Right lobe of liver (tissue), 6 donors: ENCODE results near the gene CEPT1. TPM values are rescaled to one million over a fixed set of nuclear protein-coding genes. Genes with fewer than 3 reads are reported as not detected.

Experiments used
- ATAC-seq, 4 donors: fragments of 200-7000 bp; cut with Tn5 transposase; one replicate each; pipeline ENCODE4 v1.9.1; 2020; ENCODE audit warnings: mild to moderate bottlenecking in 4 of 4, moderate library complexity in 4 of 4
- DNase-seq, 3 donors: peaks; one replicate each; pipeline ENCODE4 v3.0.0-alpha.2; 2020
- H3K27ac ChIP-seq, 3 donors: fragments of 200-600 bp; one replicate each; pipeline ENCODE4 v1.8.0; 2022
- H3K27me3 ChIP-seq, 2 donors: fragments of 200-600 bp; one replicate each; pipeline ENCODE4 v1.8.0; 2022
- H3K36me3 ChIP-seq, 4 donors: fragments of 200-600 bp; sonication (generic) in 1 of 4; one replicate each; pipeline versions ENCODE4 v1.5.1 to v1.8.0; 2017 to 2022; ENCODE audit warnings: control low read depth in 1 of 4
- H3K4me1 ChIP-seq, 4 donors: fragments of 200-600 bp; sonication (generic) in 1 of 4; one replicate each; pipeline versions ENCODE4 v1.5.1 to v1.8.0; 2017 to 2022; ENCODE audit warnings: control low read depth in 1 of 4
- H3K4me3 ChIP-seq, 3 donors: fragments of 200-600 bp; one replicate each; pipeline ENCODE4 v1.8.0; 2022
- H3K9me3 ChIP-seq, 4 donors: fragments of 200-600 bp; sonication (generic) in 1 of 4; one replicate each; pipeline versions ENCODE4 v1.5.1 to v1.8.0; 2017 to 2022; ENCODE audit warnings: control low read depth in 1 of 4
- CTCF ChIP-seq, 4 donors: fragments of 200-600 bp in 3 of 4; fragments of 450-650 bp in 1 of 4; IDR thresholded peaks; one replicate each; pipeline versions ENCODE4 v1.5.1 to v1.8.0; 2016 to 2022; ENCODE audit warnings: antibody characterized with exemption in 4 of 4, mild to moderate bottlenecking in 2 of 4
- POLR2A ChIP-seq: fragments of 450-650 bp; IDR thresholded peaks from one replicate; pipeline ENCODE4 v1.6.1; 2017; ENCODE audit warnings: antibody characterized with exemption, mild to moderate bottlenecking
- WGBS: methylation state at CpG from one replicate; pipeline ENCODE4 v1.1.6; 2018; ENCODE audit warnings: low coverage, low lambda C conversion rate; ENCODE audit not compliant: insufficient coverage; ENCODE audit errors: missing lambda C conversion rate; 5-methylcytosine and 5-hydroxymethylcytosine counted together
- intact Hi-C, 2 donors: fragments of 100-400 bp; cut with DNase I; formaldehyde crosslinking; loops; one replicate each; pipeline versions ENCODE4 v1.11.2 to v1.14.1; 2022
- total RNA-seq, 6 experiments: library from RNA; depleted of rRNA in 2 of 6; stranded (reverse); fragments of >200 nt in 2 of 6; fragmentation: NEBNext Ultra II Directional in 3 of 6; extraction: Animal tissue kit (Norgen Biotek cat#: 25700) in 3 of 6; gene quantifications; one replicate each; pipeline versions ENCODE4 v1.1.0 to v1.2.4, GENCODE V29; 2016 to 2023
- donor health status: DM: no; HTN: yes; CAD: no.
- donor health status: DM: no; HTN: no; CAD: no.
- donor health status: DM: no; HTN: no; CAD: no.
- donor health status: DM: no; HTN: yes; CAD: no.
- donor health status: DM: no; HTN: yes; CAD: no.

CEPT1 gene
- total RNA-seq, 6 experiments from 2014 or later: 21.9 to 35.0 (median 27.8) TPM

- Histone ChIP-seq H3K36me3 (peaks cover 0 to 7% (median 0%) of the 10 kb centered on the region in 4 donors), H3K27ac (no peak overlapping the region), H3K4me3 (no peak overlapping the region), H3K9me3 (no peaks in the 10 kb centered on the region), H3K4me1 (peaks cover 0 to 50% (median 20%) of the 10 kb centered on the region in 4 donors), H3K27me3 (no peaks in the 10 kb centered on the region)
- 100% methylated on average over 1 of the region's 1 CpG for WGBS
- intact Hi-C loops: no loop called here
- ATAC-seq: no peak
- DNase-seq: no peak
- TF ChIP-seq CTCF (IDR thresholded peaks at IDR 0.05): no peak
- TF ChIP-seq POLR2A: no peak
Observed at GRCh38 chr1:111202366-111202706, 62.3 kb downstream of the CEPT1 start.

GRCh38 chr1:111202707-111203623, 62.9 kb downstream of the CEPT1 start:
- 33% methylated on average over 2 of the region's 4 CpGs for WGBS
- peak overlapping the region; percentile 68 to 78 (median 75) for H3K27ac ChIP-seq
- intact Hi-C loops: no loop called here
- TF ChIP-seq CTCF (IDR thresholded peaks at IDR 0.05) (no peak), POLR2A (no peak)
- H3K4me1 ChIP-seq: peaks cover 0 to 50% (median 20%) of the 10 kb centered on the region in 4 donors
- no peaks in the 10 kb centered on the region for H3K27me3 ChIP-seq
- no peaks in the 10 kb centered on the region for H3K9me3 ChIP-seq
- DNase-seq: no peak
- H3K36me3 ChIP-seq: peaks cover 0 to 3% (median 0%) of the 10 kb centered on the region in 4 donors
- ATAC-seq: peak in 1 of 4 donors; percentile 0
- H3K4me3 ChIP-seq: peak overlapping the region; percentile 70 to 82 (median 71)

GRCh38 chr1:111203681-111204200, 63.7 kb downstream of the CEPT1 start:
- DNase-seq (peak; percentile 86 to 90 (median 87)), ATAC-seq (peak; percentile 64 to 74 (median 70))
- 16% methylated on average over 19 of the region's 41 CpGs for WGBS
- H3K27ac ChIP-seq: peak overlapping the region; percentile 68 to 78 (median 75)
- no peaks in the 10 kb centered on the region for H3K36me3 ChIP-seq
- H3K27me3 ChIP-seq: no peaks in the 10 kb centered on the region
- H3K9me3 ChIP-seq: no peaks in the 10 kb centered on the region
- H3K4me3 ChIP-seq: peak overlapping the region; percentile 70 to 82 (median 71)
- peaks cover 0 to 49% (median 20%) of the 10 kb centered on the region in 4 donors for H3K4me1 ChIP-seq
- TF ChIP-seq POLR2A (no peak), CTCF (IDR thresholded peaks at IDR 0.05) (no peak)
- intact Hi-C loops: no loop called here

- TF ChIP-seq CTCF (IDR thresholded peaks at IDR 0.05) (no peak), POLR2A (peak; percentile 73)
- peaks cover 0 to 43% (median 18%) of the 10 kb centered on the region in 4 donors for H3K4me1 ChIP-seq
Observed at GRCh38 chr1:111204201-111204982, 64.4 kb downstream of the CEPT1 start.

More at GRCh38 chr1:111204201-111204982, 64.4 kb downstream of the CEPT1 start:
- DNase-seq: peak; percentile 80 to 88 (median 88)
- H3K27me3 ChIP-seq: no peaks in the 10 kb centered on the region
- peak; percentile 74 to 87 (median 78) for ATAC-seq
- 12% methylated on average over 23 of the region's 61 CpGs for WGBS
- H3K9me3 ChIP-seq: no peaks in the 10 kb centered on the region
- H3K27ac ChIP-seq: peak overlapping the region; percentile 68 to 78 (median 75)
- no peaks in the 10 kb centered on the region for H3K36me3 ChIP-seq
- intact Hi-C loops: no loop called here
- peak overlapping the region; percentile 70 to 82 (median 71) for H3K4me3 ChIP-seq
